ENCODE results near the gene ZNF787.

The ZNF787 gene

GRCh38 chr19:56132316-56132822 is 11.3 kb upstream of the ZNF787 start:
- no peak for TF ChIP-seq SPI1 (IDR thresholded peaks at IDR 0.05; ENCODE audit: borderline replicate concordance, low read depth)
- TF ChIP-seq GABPA (IDR thresholded peaks at IDR 0.05; ENCODE audit: low read depth) = no peak
- TF ChIP-seq POLR2AphosphoS5 (IDR thresholded peaks at IDR 0.05; ENCODE audit: low read depth) = no peak
- TF ChIP-seq, protein P1, sequence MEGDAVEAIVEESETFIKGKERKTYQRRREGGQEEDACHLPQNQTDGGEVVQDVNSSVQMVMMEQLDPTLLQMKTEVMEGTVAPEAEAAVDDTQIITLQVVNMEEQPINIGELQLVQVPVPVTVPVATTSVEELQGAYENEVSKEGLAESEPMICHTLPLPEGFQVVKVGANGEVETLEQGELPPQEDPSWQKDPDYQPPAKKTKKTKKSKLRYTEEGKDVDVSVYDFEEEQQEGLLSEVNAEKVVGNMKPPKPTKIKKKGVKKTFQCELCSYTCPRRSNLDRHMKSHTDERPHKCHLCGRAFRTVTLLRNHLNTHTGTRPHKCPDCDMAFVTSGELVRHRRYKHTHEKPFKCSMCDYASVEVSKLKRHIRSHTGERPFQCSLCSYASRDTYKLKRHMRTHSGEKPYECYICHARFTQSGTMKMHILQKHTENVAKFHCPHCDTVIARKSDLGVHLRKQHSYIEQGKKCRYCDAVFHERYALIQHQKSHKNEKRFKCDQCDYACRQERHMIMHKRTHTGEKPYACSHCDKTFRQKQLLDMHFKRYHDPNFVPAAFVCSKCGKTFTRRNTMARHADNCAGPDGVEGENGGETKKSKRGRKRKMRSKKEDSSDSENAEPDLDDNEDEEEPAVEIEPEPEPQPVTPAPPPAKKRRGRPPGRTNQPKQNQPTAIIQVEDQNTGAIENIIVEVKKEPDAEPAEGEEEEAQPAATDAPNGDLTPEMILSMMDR (IDR thresholded peaks at IDR 0.05; ENCODE audit: insufficient read depth, low read length) = no peak
- TF ChIP-seq, protein P2, sequence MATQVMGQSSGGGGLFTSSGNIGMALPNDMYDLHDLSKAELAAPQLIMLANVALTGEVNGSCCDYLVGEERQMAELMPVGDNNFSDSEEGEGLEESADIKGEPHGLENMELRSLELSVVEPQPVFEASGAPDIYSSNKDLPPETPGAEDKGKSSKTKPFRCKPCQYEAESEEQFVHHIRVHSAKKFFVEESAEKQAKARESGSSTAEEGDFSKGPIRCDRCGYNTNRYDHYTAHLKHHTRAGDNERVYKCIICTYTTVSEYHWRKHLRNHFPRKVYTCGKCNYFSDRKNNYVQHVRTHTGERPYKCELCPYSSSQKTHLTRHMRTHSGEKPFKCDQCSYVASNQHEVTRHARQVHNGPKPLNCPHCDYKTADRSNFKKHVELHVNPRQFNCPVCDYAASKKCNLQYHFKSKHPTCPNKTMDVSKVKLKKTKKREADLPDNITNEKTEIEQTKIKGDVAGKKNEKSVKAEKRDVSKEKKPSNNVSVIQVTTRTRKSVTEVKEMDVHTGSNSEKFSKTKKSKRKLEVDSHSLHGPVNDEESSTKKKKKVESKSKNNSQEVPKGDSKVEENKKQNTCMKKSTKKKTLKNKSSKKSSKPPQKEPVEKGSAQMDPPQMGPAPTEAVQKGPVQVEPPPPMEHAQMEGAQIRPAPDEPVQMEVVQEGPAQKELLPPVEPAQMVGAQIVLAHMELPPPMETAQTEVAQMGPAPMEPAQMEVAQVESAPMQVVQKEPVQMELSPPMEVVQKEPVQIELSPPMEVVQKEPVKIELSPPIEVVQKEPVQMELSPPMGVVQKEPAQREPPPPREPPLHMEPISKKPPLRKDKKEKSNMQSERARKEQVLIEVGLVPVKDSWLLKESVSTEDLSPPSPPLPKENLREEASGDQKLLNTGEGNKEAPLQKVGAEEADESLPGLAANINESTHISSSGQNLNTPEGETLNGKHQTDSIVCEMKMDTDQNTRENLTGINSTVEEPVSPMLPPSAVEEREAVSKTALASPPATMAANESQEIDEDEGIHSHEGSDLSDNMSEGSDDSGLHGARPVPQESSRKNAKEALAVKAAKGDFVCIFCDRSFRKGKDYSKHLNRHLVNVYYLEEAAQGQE (IDR thresholded peaks at IDR 0.05; ENCODE audit: insufficient replicate concordance, low read depth) = no peak
- no peak overlapping the region for H3K4me3 ChIP-seq (replicated peaks; ENCODE audit: insufficient read depth, low read length)
- H3K27me3 ChIP-seq (ENCODE audit: insufficient read depth, poor library complexity, severe bottlenecking) = no peaks in the 10 kb centered on the region
- H3K27ac ChIP-seq (replicated peaks) = no peak overlapping the region
- no peak for DNase-seq (ENCODE audit: low read depth in 1 of 2, low spot score in 1 of 2)

DNA sequence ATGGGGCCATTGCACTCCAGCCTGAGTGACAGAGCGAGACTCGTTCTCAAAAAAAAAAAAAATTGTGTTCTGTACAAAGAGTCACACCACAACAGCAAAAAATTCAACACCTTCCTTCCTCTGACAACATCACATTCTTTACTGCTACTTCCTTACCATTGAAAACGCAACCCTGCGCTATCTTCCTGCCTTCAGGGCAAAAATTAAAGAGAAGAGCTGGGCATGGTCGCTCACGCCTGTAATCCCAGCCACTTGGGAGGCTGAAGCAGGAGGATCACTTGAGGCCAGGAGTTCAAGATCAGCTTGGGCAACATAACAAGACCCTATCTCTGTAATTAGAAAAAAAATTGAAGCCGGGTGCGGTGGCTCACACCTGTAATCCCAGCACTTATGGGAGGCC is 10.6 kb upstream of the ZNF787 start:
- TF ChIP-seq, protein P2 (IDR thresholded peaks at IDR 0.05; ENCODE audit: insufficient replicate concordance, low read depth) = no peak
- no peak for TF ChIP-seq POLR2AphosphoS5 (IDR thresholded peaks at IDR 0.05; ENCODE audit: low read depth)
- TF ChIP-seq SPI1 (IDR thresholded peaks at IDR 0.05; ENCODE audit: borderline replicate concordance, low read depth) = no peak
- no peak for DNase-seq (ENCODE audit: low read depth in 1 of 2, low spot score in 1 of 2)
- Histone ChIP-seq H3K27me3 (ENCODE audit: insufficient read depth, poor library complexity, severe bottlenecking) (no peaks in the 10 kb centered on the region), H3K27ac (replicated peaks) (no peak overlapping the region), H3K4me3 (replicated peaks; ENCODE audit: insufficient read depth, low read length) (no peak overlapping the region)

DNA sequence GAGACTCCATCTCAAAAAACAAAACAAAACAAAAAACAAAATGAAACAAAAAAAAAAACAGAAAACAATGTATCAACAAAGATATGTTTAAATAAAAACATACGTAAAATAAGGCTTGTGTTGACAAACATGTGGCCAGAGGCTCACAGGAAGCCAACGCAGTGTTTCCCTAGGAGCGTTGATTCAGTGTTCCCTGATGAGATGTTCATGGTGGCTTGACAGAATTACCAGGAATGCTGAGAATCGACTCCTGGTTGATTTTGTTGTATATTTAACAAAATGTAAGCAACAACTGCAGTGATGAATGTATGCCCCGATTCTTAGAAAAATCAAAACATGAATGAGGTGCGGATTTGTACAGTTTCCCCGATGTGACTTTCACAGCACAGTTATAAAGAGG is 8.9 kb upstream of the ZNF787 start:
- H3K27ac ChIP-seq (replicated peaks) = no peak overlapping the region
- TF ChIP-seq POLR2AphosphoS5 (IDR thresholded peaks at IDR 0.05; ENCODE audit: low read depth) (no peak), GABPA (IDR thresholded peaks at IDR 0.05; ENCODE audit: low read depth) (no peak), SPI1 (IDR thresholded peaks at IDR 0.05; ENCODE audit: borderline replicate concordance, low read depth) (no peak)
- no peaks in the 10 kb centered on the region for H3K27me3 ChIP-seq (ENCODE audit: insufficient read depth, poor library complexity, severe bottlenecking)
- DNase-seq (ENCODE audit: low read depth in 1 of 2, low spot score in 1 of 2) = no peak
- H3K4me3 ChIP-seq (replicated peaks; ENCODE audit: insufficient read depth, low read length) = no peak overlapping the region

DNA sequence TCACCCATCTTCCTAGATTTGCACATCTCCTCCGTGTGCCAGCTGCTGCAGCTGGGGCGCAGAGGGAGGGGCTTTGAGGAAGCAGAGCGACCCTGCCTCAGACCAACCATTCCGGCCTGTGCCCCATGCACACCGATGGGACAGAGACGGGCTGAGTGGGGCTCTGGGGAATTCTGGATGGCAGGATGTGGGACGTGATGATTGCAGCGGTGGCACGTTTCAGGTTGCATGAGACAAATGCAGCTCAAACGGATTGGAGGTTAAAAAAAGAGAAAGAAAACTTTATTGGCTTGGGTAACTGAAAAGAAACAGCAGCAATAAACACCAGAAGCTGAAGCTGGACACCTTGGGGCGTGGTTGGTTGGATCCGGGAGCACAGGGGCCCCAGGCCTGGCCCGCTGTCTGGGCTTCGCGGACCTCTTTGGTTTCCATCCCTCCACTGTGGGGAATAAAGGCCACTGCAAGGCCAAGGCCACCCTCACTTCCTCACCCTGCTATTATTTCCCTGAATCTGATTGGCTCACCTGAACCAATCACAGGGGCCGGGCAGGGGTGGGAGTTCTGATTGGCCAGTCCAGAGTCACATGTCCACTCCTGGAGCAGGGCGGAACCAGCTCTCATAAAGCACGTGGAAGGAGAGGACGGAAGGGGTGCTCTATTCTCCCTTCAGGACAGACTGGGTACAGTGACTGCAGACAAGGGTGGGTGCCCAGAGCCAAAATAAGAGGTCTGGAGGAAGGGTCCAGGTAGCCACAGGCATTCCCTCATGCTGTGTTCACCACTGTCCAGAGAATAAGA is 6.1 kb upstream of the ZNF787 start:
- TF ChIP-seq GABPA (IDR thresholded peaks at IDR 0.05; ENCODE audit: low read depth) (no peak), POLR2AphosphoS5 (IDR thresholded peaks at IDR 0.05; ENCODE audit: low read depth) (no peak), SPI1 (IDR thresholded peaks at IDR 0.05; ENCODE audit: borderline replicate concordance, low read depth) (no peak)
- TF ChIP-seq, protein P2 (IDR thresholded peaks at IDR 0.05; ENCODE audit: insufficient replicate concordance, low read depth) = no peak
- no peaks in the 10 kb centered on the region for H3K27me3 ChIP-seq (ENCODE audit: insufficient read depth, poor library complexity, severe bottlenecking)
- DNase-seq (ENCODE audit: low read depth in 1 of 2, low spot score in 1 of 2) = no peak
- no peak overlapping the region for H3K27ac ChIP-seq (replicated peaks)
- H3K4me3 ChIP-seq (replicated peaks; ENCODE audit: insufficient read depth, low read length) = no peak overlapping the region
